HEK293T (cell line): ENCODE measurements around the gene DNAI1.

Experiments used
- CTCF ChIA-PET: fragments of 350-600 bp; formaldehyde crosslinking; extraction: SDS; loops from one replicate; lab custom pipeline; 2021; ENCODE audit warnings: antibody characterized with exemption, inconsistent platforms; lab: Yijun Ruan, JAX
- POLR2A ChIA-PET: fragments of 350-600 bp; formaldehyde crosslinking; extraction: SDS; loops from one replicate; lab custom pipeline; 2020; ENCODE audit warnings: antibody characterized with exemption, inconsistent platforms; lab: Yijun Ruan, JAX
- DNase-seq: peaks from one replicate; pipeline ENCODE4 v3.0.0; 2012; ENCODE audit warnings: mixed read lengths; ENCODE audit errors: extremely low spot score
- ARNT ChIP-seq: fragments of 450-650 bp; IDR thresholded peaks from 2 replicates; pipeline ENCODE4 v1.6.1; 2017; ENCODE audit warnings: mild to moderate bottlenecking
- BHLHE40 ChIP-seq: fragments of 450-650 bp; IDR thresholded peaks from 2 replicates; pipeline ENCODE4 v1.6.1; 2016; ENCODE audit warnings: mild to moderate bottlenecking, moderate library complexity, borderline replicate concordance
- CTBP1 ChIP-seq: fragments of 450-650 bp; IDR thresholded peaks from 2 replicates; pipeline ENCODE4 v1.6.1; 2016; ENCODE audit warnings: borderline replicate concordance
- ELF4 ChIP-seq: fragments of 450-650 bp; IDR thresholded peaks from 2 replicates; pipeline ENCODE4 v1.6.1; 2017; ENCODE audit warnings: antibody characterized with exemption
- FOXA1 ChIP-seq: fragments of 450-650 bp; IDR thresholded peaks from 2 replicates; pipeline ENCODE4 v1.6.1; 2016; ENCODE audit warnings: mild to moderate bottlenecking
- FOXK2 ChIP-seq: fragments of 450-650 bp; IDR thresholded peaks from 2 replicates; pipeline ENCODE4 v1.6.1; 2016; ENCODE audit warnings: mild to moderate bottlenecking
- FOXM1 ChIP-seq: fragments of 450-650 bp; IDR thresholded peaks from 2 replicates; pipeline ENCODE4 v1.6.1; 2017; ENCODE audit warnings: mild to moderate bottlenecking, borderline replicate concordance
- HDGF ChIP-seq: fragments of 450-650 bp; IDR thresholded peaks from 2 replicates; pipeline ENCODE4 v1.6.1; 2017; ENCODE audit warnings: antibody characterized with exemption, borderline replicate concordance
- L3MBTL2 ChIP-seq: fragments of 450-650 bp; conservative IDR thresholded peaks from 2 replicates; pipeline ENCODE4 v1.6.1; 2016; ENCODE audit warnings: mild to moderate bottlenecking
- LEF1 ChIP-seq: fragments of 450-650 bp; IDR thresholded peaks from 2 replicates; pipeline ENCODE4 v1.6.1; 2017; ENCODE audit warnings: mild to moderate bottlenecking, borderline replicate concordance
- NFRKB ChIP-seq: fragments of 450-650 bp; IDR thresholded peaks from 2 replicates; pipeline ENCODE4 v1.6.1; 2016; ENCODE audit warnings: mild to moderate bottlenecking, moderate library complexity
- PKNOX1 ChIP-seq: fragments of 450-650 bp; IDR thresholded peaks from 2 replicates; pipeline ENCODE4 v1.6.1; 2016
- SP1 ChIP-seq: fragments of 450-650 bp; IDR thresholded peaks from 2 replicates; pipeline ENCODE4 v1.6.1; 2017
- SUZ12 ChIP-seq: fragments of 450-650 bp; IDR thresholded peaks from 2 replicates; pipeline ENCODE4 v1.6.1; 2016; ENCODE audit warnings: mild to moderate bottlenecking
- TARDBP ChIP-seq: fragments of 450-650 bp; IDR thresholded peaks from 2 replicates; pipeline ENCODE4 v1.6.1; 2016
- ZNF384 ChIP-seq: fragments of 450-650 bp; IDR thresholded peaks from 2 replicates; pipeline ENCODE4 v1.6.1; 2016

Gene DNAI1

DNA sequence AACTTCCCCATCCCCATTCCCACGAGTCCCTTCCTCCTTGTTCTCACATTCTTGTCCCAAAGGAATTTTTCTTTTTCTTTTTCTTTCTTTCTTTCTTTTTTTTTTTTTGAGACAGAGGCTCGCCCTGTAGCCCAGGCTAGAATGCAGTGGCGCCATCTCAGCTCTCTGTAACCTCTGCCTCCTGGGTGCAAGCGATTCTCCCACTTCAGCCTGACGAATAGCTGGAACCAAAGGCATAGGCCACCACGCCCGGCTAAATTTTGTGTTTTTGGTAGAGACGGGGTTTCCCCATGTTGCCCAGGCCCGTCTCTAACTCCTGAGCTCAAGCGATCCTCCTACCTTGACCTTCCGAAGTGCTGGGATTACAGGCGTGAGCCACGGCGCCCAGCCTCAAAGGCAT, 751 bp downstream of the DNAI1 start:
- TF ChIP-seq LEF1 (no peak), SUZ12 (no peak), FOXK2 (no peak), ELF4 (no peak), SP1 (no peak), ZNF384 (no peak), FOXM1 (no peak), HDGF (no peak), FOXA1 (no peak), L3MBTL2 (no peak), PKNOX1 (no peak), ARNT (no peak), BHLHE40 (no peak), TARDBP (no peak), CTBP1 (no peak), NFRKB (no peak)

DNA sequence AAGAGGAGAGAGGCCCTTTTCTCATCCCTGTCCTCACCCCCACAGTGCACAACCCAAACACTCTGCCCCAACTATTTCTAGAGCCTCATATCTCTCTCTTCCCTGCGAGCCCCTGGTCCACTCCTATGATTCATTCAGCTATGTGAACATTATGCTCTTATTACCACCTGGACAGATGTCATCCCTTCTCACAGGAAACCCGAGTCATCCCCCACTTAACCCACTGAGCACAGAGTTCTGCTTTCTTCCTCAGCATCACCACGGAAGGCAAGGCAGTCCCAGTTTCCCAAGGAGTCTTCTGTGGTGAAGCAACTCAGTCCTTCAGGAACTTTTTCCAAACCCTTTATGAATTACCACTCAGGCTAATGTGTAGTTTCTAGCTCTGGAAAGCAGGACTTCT, 1.3 kb downstream of the DNAI1 start:
- DNase-seq: no peak
- ChIA-PET CTCF (no interaction called here), POLR2A (no interaction called here)
- TF ChIP-seq ARNT: no peak
- TF ChIP-seq SUZ12: no peak
- TF ChIP-seq NFRKB: no peak
- TF ChIP-seq ZNF384: no peak

More for the DNA sequence above, 751 bp downstream of the DNAI1 start:
- DNase-seq: no peak
- ChIA-PET CTCF (no interaction called here), POLR2A (no interaction called here)

DNA sequence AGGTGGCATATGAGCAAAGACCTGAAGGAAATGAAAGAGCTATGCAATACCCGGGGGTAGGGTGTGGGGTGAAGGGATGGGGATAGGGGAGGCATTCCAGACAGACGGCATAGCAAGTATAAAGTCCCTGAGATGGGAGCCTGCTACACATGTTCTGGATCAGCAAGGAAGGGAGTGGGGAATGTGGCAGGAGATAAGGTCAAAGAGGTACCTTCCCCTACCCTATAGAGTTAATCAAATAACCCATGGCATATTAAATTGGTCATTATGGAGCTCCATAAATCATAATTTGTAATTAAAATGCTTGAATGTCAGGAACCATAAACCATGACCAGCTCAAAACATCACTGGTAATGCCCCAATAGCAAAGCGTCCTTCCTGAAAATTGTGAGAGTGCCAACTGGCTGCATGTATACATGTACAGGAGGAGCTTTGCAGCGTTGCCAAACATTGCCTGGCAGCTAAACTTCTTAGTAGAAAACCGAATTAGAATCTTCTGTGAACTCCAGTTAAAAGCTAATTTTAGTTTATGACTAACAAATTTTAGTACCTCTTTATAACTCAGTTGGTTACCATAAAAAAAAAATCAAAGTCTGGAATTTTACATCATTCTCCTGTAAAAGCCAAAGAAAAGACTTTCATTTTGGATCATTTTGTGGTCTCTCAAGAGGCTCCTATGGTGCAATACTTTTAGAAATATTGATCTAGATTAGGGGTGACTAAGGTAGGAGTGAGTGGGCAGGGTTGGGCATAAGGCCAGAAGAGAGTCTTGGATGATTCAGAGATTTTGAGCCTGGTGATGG, 4.7 kb downstream of the DNAI1 start:
- no peak for DNase-seq
- POLR2A ChIA-PET: no interaction called here
- CTCF ChIA-PET: interaction anchor here (0.6 to 1.4 kb wide), 3 partner anchors 40 to 114 kb away, joined by 3 to 4 read pairs (median 3); no protein-coding TSS in a partner anchor
- TF ChIP-seq TARDBP (no peak), PKNOX1 (no peak), FOXK2 (no peak), FOXM1 (no peak), SUZ12 (no peak), ELF4 (no peak), HDGF (no peak), ARNT (no peak), NFRKB (no peak), SP1 (no peak), L3MBTL2 (no peak), CTBP1 (no peak)

- TF ChIP-seq CTBP1 (no peak), ZNF384 (no peak), NFRKB (no peak), HDGF (no peak), LEF1 (no peak)
- ChIA-PET CTCF (interaction anchor here (0.6 kb wide), 1 partner anchor 114 kb away, joined by 3 read pairs; no protein-coding TSS in a partner anchor), POLR2A (no interaction called here)
- no peak for DNase-seq
Observed at GRCh38 chr9:34463901-34464232, 5.3 kb downstream of the DNAI1 start.

- CTCF ChIA-PET: no interaction called here
- TF ChIP-seq CTBP1 (no peak), FOXK2 (no peak), BHLHE40 (no peak), HDGF (no peak), FOXA1 (no peak)
- POLR2A ChIA-PET: no interaction called here
- no peak for DNase-seq
Observed at GRCh38 chr9:34464571-34464970, 6.0 kb downstream of the DNAI1 start.

- CTCF ChIA-PET: no interaction called here
- no peak for DNase-seq
- TF ChIP-seq FOXM1 (no peak), FOXK2 (no peak), BHLHE40 (no peak), ELF4 (no peak), NFRKB (no peak), ARNT (no peak), SUZ12 (no peak)
- POLR2A ChIA-PET: no interaction called here
Observed at GRCh38 chr9:34465468-34465867, 6.9 kb downstream of the DNAI1 start.

DNA sequence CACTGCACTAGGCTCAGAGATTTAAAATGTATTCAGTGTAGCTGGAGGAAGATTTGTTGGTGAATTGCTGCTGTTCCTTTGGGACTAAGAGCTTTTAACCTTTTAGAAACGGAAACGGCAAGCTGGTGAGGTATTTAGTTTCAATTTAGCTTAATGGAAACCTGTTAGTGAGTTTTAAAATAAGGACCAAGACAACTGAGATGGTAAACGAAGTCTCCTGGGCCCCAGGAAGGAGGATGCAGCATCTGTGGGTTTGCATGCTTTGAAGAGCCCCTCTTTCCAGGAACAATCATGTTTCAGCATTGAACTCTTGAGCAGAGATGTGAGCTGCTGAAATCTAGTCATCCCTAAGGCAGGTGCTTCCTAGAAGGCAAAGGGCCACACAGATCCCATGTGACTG, 16.5 kb downstream of the DNAI1 start:
- DNase-seq: no peak
- POLR2A ChIA-PET: no interaction called here
- TF ChIP-seq TARDBP (no peak), ELF4 (no peak), FOXA1 (no peak)
- CTCF ChIA-PET: no interaction called here

GRCh38 chr9:34477541-34477940, 18.9 kb downstream of the DNAI1 start:
- no peak for DNase-seq
- TF ChIP-seq FOXA1: no peak
- no peak for TF ChIP-seq FOXK2
- no peak for TF ChIP-seq BHLHE40
- CTCF ChIA-PET: no interaction called here
- POLR2A ChIA-PET: no interaction called here
